Right ventricle myocardium superior (tissue), 1 donor: ENCODE measurements around the gene EGFLAM. TPM values are rescaled to one million over a fixed set of nuclear protein-coding genes. Genes with fewer than 3 reads are reported as not detected.

Source experiments
- ATAC-seq: fragments of 200-7000 bp; cut with Tn5 transposase; one replicate; pipeline ENCODE4 v1.9.1; 2020; ENCODE audit warnings: mild to moderate bottlenecking; ENCODE audit not compliant: poor library complexity
- DNase-seq: peaks from one replicate; pipeline ENCODE4 v3.0.0-alpha.2; 2020
- intact Hi-C: fragments of 100-400 bp; cut with DNase I; formaldehyde crosslinking; loops from one replicate; pipeline ENCODE4 v1.11.2; 2022
- long read RNA-seq: library from polyadenylated mRNA; unstranded; transcript quantifications from one replicate; pipeline ENCODE4 v2.0.0, GENCODE V29; 2021
- total RNA-seq: library from RNA; stranded (reverse); fragmentation: NEBNext Ultra II Directional; extraction: Animal tissue kit (Norgen Biotek cat#: 25700); gene quantifications from one replicate; pipeline ENCODE4 v1.2.1, GENCODE V29; 2021
- donor health status: DM: no; HTN: yes; CAD: no; lungs with severe emphysema.

Gene EGFLAM
- total RNA-seq: 9.1 TPM
- long read RNA-seq, full-length matches to known transcripts: 8 of 15 reads
- long read RNA-seq, partial matches to known transcripts: 7 of 15 reads
- long read RNA-seq, other reads (novel, unspliced or antisense): 0 of 15 reads

GRCh38 chr5:38258319-38259061 is at the start of gene EGFLAM:
EGFLAM (plus strand) TSS chr5:38258559; CDS start chr5:38258755, 196 bp downstream.
- intact Hi-C loops: no loop called here
- ATAC-seq: peak; percentile 82
- peak; percentile 52 for DNase-seq

- no peak for DNase-seq
- intact Hi-C loops: no loop called here
- ATAC-seq: no peak
Measured at GRCh38 chr5:38208782-38209378, 49.5 kb upstream of the EGFLAM start.

- intact Hi-C loops: no loop called here
- no peak for DNase-seq
- ATAC-seq: no peak
Measured at GRCh38 chr5:38210676-38211353, 47.5 kb upstream of the EGFLAM start.

GRCh38 chr5:38211354-38211710 is 47.0 kb upstream of the EGFLAM start:
- no peak for ATAC-seq
- DNase-seq: no peak
- intact Hi-C loops: no loop called here

- DNase-seq (no peak), ATAC-seq (no peak)
- intact Hi-C loops: no loop called here
Measured at GRCh38 chr5:38212307-38212706, 46.1 kb upstream of the EGFLAM start.

GRCh38 chr5:38226091-38226490 is 32.3 kb upstream of the EGFLAM start:
- ATAC-seq: no peak
- intact Hi-C loops: no loop called here
- DNase-seq: no peak

GRCh38 chr5:38228914-38229313 is 29.4 kb upstream of the EGFLAM start:
- no peak for ATAC-seq
- intact Hi-C loops: no loop called here
- DNase-seq: no peak

GRCh38 chr5:38234737-38235136 is 23.6 kb upstream of the EGFLAM start:
- ATAC-seq (no peak), DNase-seq (no peak)
- intact Hi-C loops: no loop called here

- intact Hi-C loops: no loop called here
- DNase-seq: no peak
- no peak for ATAC-seq
Measured at GRCh38 chr5:38237681-38238080, 20.7 kb upstream of the EGFLAM start.

GRCh38 chr5:38240212-38240611 is 18.1 kb upstream of the EGFLAM start:
- no peak for DNase-seq
- no peak for ATAC-seq
- intact Hi-C loops: no loop called here

GRCh38 chr5:38241655-38242054 is 16.7 kb upstream of the EGFLAM start:
- ATAC-seq (no peak), DNase-seq (no peak)
- intact Hi-C loops: no loop called here

GRCh38 chr5:38245307-38245706 is 13.1 kb upstream of the EGFLAM start:
- DNase-seq: no peak
- intact Hi-C loops: no loop called here
- ATAC-seq: no peak

GRCh38 chr5:38249301-38249700 is 9.1 kb upstream of the EGFLAM start:
- no peak for ATAC-seq
- intact Hi-C loops: no loop called here
- no peak for DNase-seq

GRCh38 chr5:38249812-38250211 is 8.5 kb upstream of the EGFLAM start:
- DNase-seq (no peak), ATAC-seq (no peak)
- intact Hi-C loops: no loop called here

- DNase-seq: no peak
- intact Hi-C loops: no loop called here
- no peak for ATAC-seq
Measured at GRCh38 chr5:38250763-38251448, 7.5 kb upstream of the EGFLAM start.

GRCh38 chr5:38253759-38254158 is 4.6 kb upstream of the EGFLAM start:
- intact Hi-C loops: no loop called here

GRCh38 chr5:38257308-38258041 is 884 bp upstream of the EGFLAM start:
- no peak for DNase-seq
- peak; percentile 21 for ATAC-seq
- intact Hi-C loops: no loop called here

More at GRCh38 chr5:38253759-38254158, 4.6 kb upstream of the EGFLAM start:
- DNase-seq (no peak), ATAC-seq (no peak)

GRCh38 chr5:38258042-38258318 is 379 bp upstream of the EGFLAM start:
- intact Hi-C loops: no loop called here
- no peak for ATAC-seq

More at GRCh38 chr5:38258042-38258318, 379 bp upstream of the EGFLAM start:
- DNase-seq: no peak
